ENCODE measurements around the gene SPRED3.

The SPRED3 gene

DNA sequence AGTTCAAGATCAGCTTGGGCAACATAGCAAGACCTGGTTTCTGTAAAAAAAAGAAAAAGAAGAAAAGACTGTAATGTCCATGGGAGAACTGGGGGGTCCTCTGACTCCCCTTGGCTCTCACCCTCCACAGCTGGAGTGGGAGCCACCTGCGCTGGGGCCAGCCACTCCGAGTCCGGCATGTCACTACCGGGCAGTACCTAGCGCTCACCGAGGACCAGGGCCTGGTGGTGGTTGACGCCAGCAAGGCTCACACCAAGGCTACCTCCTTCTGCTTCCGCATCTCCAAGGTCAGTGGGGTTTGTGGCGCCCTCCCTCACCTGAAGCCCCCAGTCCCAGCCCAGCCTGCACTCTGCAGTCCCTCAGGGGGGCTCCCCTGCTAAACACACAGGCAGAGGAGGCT, 59.7 kb downstream of the SPRED3 start:
- H3K9ac ChIP-seq: no peak overlapping the region
- H3K9me3 ChIP-seq (replicated peaks in 1 of 11): peaks cover 0 to 6% (median 0%) of the 10 kb centered on the region in 11 experiments; a peak in 1 of 22 replicates

More for the DNA sequence above, 59.7 kb downstream of the SPRED3 start:
- no peak for TF ChIP-seq Cebpa-rat (IDR thresholded peaks at IDR 0.05)
- Histone ChIP-seq H3K4me3 (no peak overlapping the region), H4K20me1 (peaks cover 0 to 6% (median 0%) of the 10 kb centered on the region in 11 experiments; a peak in 1 of 22 replicates), H3K27me3 (no peaks in the 10 kb centered on the region), H3K27ac (no peak overlapping the region), H3K36me3 (no peaks in the 10 kb centered on the region; a peak in 2 of 22 replicates), H3K4me2 (no peak overlapping the region), H3K4me1 (no peaks in the 10 kb centered on the region)
